Panc1 (cell line): Measurements from ENCODE around the gene NDUFA13. TPM values are rescaled to one million over a fixed set of nuclear protein-coding genes. Genes with fewer than 3 reads are reported as not detected.

Experiments
- ATAC-seq: fragments of 200-7000 bp; cut with Tn5 transposase; 2 replicates; pipeline ENCODE4 v1.9.1; 2020; ENCODE audit warnings: mild to moderate bottlenecking, moderate library complexity
- BruUV-seq: library from RNA; stranded (reverse); fragments of 400-500 nt; replicated peaks from 2 replicates; lab custom pipeline; 2021; lab: Mats Ljungman, UMichigan
- CTCF ChIA-PET: fragments of 300-600 bp; sonication (Branson Sonifier 250); formaldehyde crosslinking; loops from one replicate; lab custom pipeline; 2022; ENCODE audit warnings: antibody characterized with exemption; lab: Charles Lee
- POLR2A ChIA-PET: fragments of 300-600 bp; sonication (Branson Sonifier 250); formaldehyde crosslinking; loops from one replicate; lab custom pipeline; 2022; ENCODE audit warnings: antibody characterized with exemption; lab: Charles Lee
- DNase-seq: peaks from one replicate; pipeline ENCODE4 v3.0.0-alpha.2; 2010; ENCODE audit warnings: low read depth, low spot score
- H3K27ac ChIP-seq: 2 replicates; pipeline ENCODE4 v1.5.1; 2011; ENCODE audit warnings: mild to moderate bottlenecking, low read length, inconsistent platforms
- H3K27me3 ChIP-seq: fragments of 200-500 bp; sonication (Bioruptor generic); 2 replicates; pipeline ENCODE4 v1.6.0; 2014; ENCODE audit warnings: low read length, inconsistent platforms; ENCODE audit not compliant: control insufficient read depth, insufficient read depth
- H3K36me3 ChIP-seq: fragments of 200-500 bp; sonication (Bioruptor generic); 2 replicates; pipeline ENCODE4 v1.5.1; 2014; ENCODE audit warnings: inconsistent platforms, mild to moderate bottlenecking, low read length, moderate library complexity; ENCODE audit not compliant: control insufficient read depth, insufficient read depth
- H3K4me1 ChIP-seq: 2 replicates; pipeline ENCODE4 v1.5.1; 2011; ENCODE audit warnings: inconsistent platforms, mild to moderate bottlenecking, low read length, moderate library complexity; ENCODE audit not compliant: control insufficient read depth, insufficient read depth
- H3K4me3 ChIP-seq, 2 experiments: 2 replicates each; pipeline ENCODE4 v1.5.1; 2011 to 2012; ENCODE audit warnings: low read depth in 2 of 2, low read length in 2 of 2, mild to moderate bottlenecking in 2 of 2, inconsistent platforms in 1 of 2, moderate library complexity in 1 of 2
- H3K9me3 ChIP-seq: fragments of 200-500 bp; sonication (Bioruptor generic); 2 replicates; pipeline ENCODE4 v1.5.1; 2014; ENCODE audit warnings: low read depth, mild to moderate bottlenecking, inconsistent platforms, low read length, moderate library complexity; ENCODE audit not compliant: control insufficient read depth, insufficient read depth
- CTCF ChIP-seq: fragments of 450-650 bp; IDR thresholded peaks from 2 replicates; pipeline ENCODE4 v1.5.1; 2017; ENCODE audit warnings: mild to moderate bottlenecking
- POLR2AphosphoS5 ChIP-seq: IDR thresholded peaks from 2 replicates; pipeline ENCODE4 v1.6.1; 2012; ENCODE audit warnings: mild to moderate bottlenecking, low read depth, low read length, moderate library complexity
- REST ChIP-seq, 2 experiments: IDR thresholded peaks; 2 replicates each; pipeline ENCODE4 v1.6.1; 2011 to 2012; ENCODE audit warnings: low read depth in 2 of 2, control low read depth in 1 of 2, low read length in 1 of 2, mild to moderate bottlenecking in 1 of 2, moderate library complexity in 1 of 2; ENCODE audit not compliant: insufficient read depth in 1 of 2
- SIN3A ChIP-seq: IDR thresholded peaks from 2 replicates; pipeline ENCODE4 v1.6.1; 2012; ENCODE audit warnings: low read depth, mild to moderate bottlenecking, low read length, moderate library complexity, borderline replicate concordance; ENCODE audit not compliant: insufficient read depth
- TCF7L2 ChIP-seq: IDR thresholded peaks from 2 replicates; pipeline ENCODE4 v1.6.1; 2011; ENCODE audit warnings: mild to moderate bottlenecking, low read depth, low read length, inconsistent platforms
- in situ Hi-C: cut with HindIII; loops from 2 replicates; pipeline ENCODE4 v1.10.0; 2016; ENCODE audit warnings: low sequenced_read_pairs, low pct_unique_long_range_greater_than_20kb
- intact Hi-C: fragments of 100-400 bp; cut with micrococcal nuclease; formaldehyde crosslinking; loops from one replicate; pipeline ENCODE4 v1.10.0; 2022; ENCODE audit not compliant: unreplicated experiment
- total RNA-seq: library from RNA; stranded (reverse); gene quantifications from one replicate; pipeline ENCODE4 v1.2.1, GENCODE V29; 2021; ENCODE audit not compliant: unreplicated experiment

The NDUFA13 gene
- total RNA-seq, 1 experiment from 2014 or later = 287 TPM

GRCh38 chr19:19482809-19483596, 33.0 kb upstream of the NDUFA13 start:
- TF ChIP-seq POLR2AphosphoS5 (no peak), TCF7L2 (no peak), CTCF (no peak), REST (IDR thresholded peaks at IDR 0.05; ENCODE audit: insufficient read depth in 1 of 2, low read depth in 2 of 2, low read length in 1 of 2) (no peak), SIN3A (no peak)
- H3K4me3 ChIP-seq = no peak overlapping the region
- no peaks in the 10 kb centered on the region for H3K9me3 ChIP-seq
- ChIA-PET POLR2A (no interaction called here), CTCF (no interaction called here)
- DNase-seq (no peak), ATAC-seq (no peak)
- intact Hi-C loops (no loop called here), in situ Hi-C loops (no loop called here)
- H3K36me3 ChIP-seq = no peaks in the 10 kb centered on the region
- no peak overlapping the region for H3K27ac ChIP-seq
- H3K4me1 ChIP-seq = peaks cover 18% of the 10 kb centered on the region
- no peaks in the 10 kb centered on the region for H3K27me3 ChIP-seq
- BruUV-seq = no TSS peak

GRCh38 chr19:19485161-19485997, 30.6 kb upstream of the NDUFA13 start:
- intact Hi-C loops = loop anchor here (5.0 kb wide), 1 partner anchor 118 kb away; no protein-coding TSS in a partner anchor
- Histone ChIP-seq H3K36me3 (no peaks in the 10 kb centered on the region), H3K27me3 (no peaks in the 10 kb centered on the region), H3K4me1 (peaks cover 41% of the 10 kb centered on the region), H3K27ac (no peak overlapping the region), H3K9me3 (no peaks in the 10 kb centered on the region), H3K4me3 (no peak overlapping the region)
- TF ChIP-seq TCF7L2 (no peak), REST (IDR thresholded peaks at IDR 0.05; ENCODE audit: insufficient read depth in 1 of 2, low read depth in 2 of 2, low read length in 1 of 2) (no peak), CTCF (no peak), SIN3A (no peak), POLR2AphosphoS5 (no peak)
- ATAC-seq = no peak
- BruUV-seq = no TSS peak
- no peak for DNase-seq
- CTCF ChIA-PET = no interaction called here
- POLR2A ChIA-PET = interaction anchor here (0.6 to 1.0 kb wide), 2 partner anchors 17 to 100 kb away, joined by 3 to 4 read pairs; no protein-coding TSS in a partner anchor
- in situ Hi-C loops = no loop called here
